T-helper 1 cell treated with Interleukin-12 subunit alpha and Interleukin-12 subunit beta and Interleukin-4 antibody, amounts not matched to agents 30 μg/mL and 1 μg/mL, for 36 hours (primary cell): ENCODE data around the gene FBXL20.
"Not testable (repeated sequence)": the region's sequence is repeated elsewhere in the genome, so short reads cannot be mapped to it uniquely, and the experiment has no call there.

ENCODE experiments used
- H3K27ac Mint-ChIP-seq: one replicate; pipeline ENCODE4 v1.8.0; 2021; ENCODE audit warnings: mild to moderate bottlenecking, mixed read lengths
- H3K27me3 Mint-ChIP-seq: one replicate; pipeline ENCODE4 v1.8.0; 2021; ENCODE audit warnings: low read depth, mixed read lengths
- H3K36me3 Mint-ChIP-seq: one replicate; pipeline ENCODE4 v1.8.0; 2021; ENCODE audit warnings: low read depth, mixed read lengths
- H3K4me1 Mint-ChIP-seq: one replicate; pipeline ENCODE4 v1.8.0; 2021; ENCODE audit warnings: low read depth, mixed read lengths
- H3K4me3 Mint-ChIP-seq: one replicate; pipeline ENCODE4 v1.8.0; 2021; ENCODE audit warnings: mild to moderate bottlenecking, moderate library complexity, mixed read lengths
- H3K9me3 Mint-ChIP-seq: one replicate; pipeline ENCODE4 v1.8.0; 2021; ENCODE audit warnings: mixed read lengths

The FBXL20 gene

GRCh38 chr17:39360537-39360936, 40.9 kb downstream of the FBXL20 start:
- H3K27me3 Mint-ChIP-seq, result no peaks in the 10 kb centered on the region
- no peaks in the 10 kb centered on the region for H3K9me3 Mint-ChIP-seq
- H3K4me1 Mint-ChIP-seq, result no peaks in the 10 kb centered on the region
- no peaks in the 10 kb centered on the region for H3K36me3 Mint-ChIP-seq
- H3K4me3 Mint-ChIP-seq, result no peak overlapping the region
- H3K27ac Mint-ChIP-seq, result no peak overlapping the region

- H3K27ac Mint-ChIP-seq, result no peak overlapping the region
Observed at GRCh38 chr17:39359994-39360393, 41.4 kb downstream of the FBXL20 start.

GRCh38 chr17:39357986-39358385, 43.4 kb downstream of the FBXL20 start:
- no peak overlapping the region for H3K27ac Mint-ChIP-seq
- H3K4me3 Mint-ChIP-seq, result no peak overlapping the region
- H3K9me3 Mint-ChIP-seq, result no peaks in the 10 kb centered on the region

More at GRCh38 chr17:39359994-39360393, 41.4 kb downstream of the FBXL20 start:
- Mint-ChIP-seq H3K36me3 (no peaks in the 10 kb centered on the region), H3K4me3 (no peak overlapping the region), H3K9me3 (no peaks in the 10 kb centered on the region), H3K27me3 (no peaks in the 10 kb centered on the region), H3K4me1 (no peaks in the 10 kb centered on the region)

GRCh38 chr17:39357488-39357887, 43.9 kb downstream of the FBXL20 start:
- Mint-ChIP-seq H3K27ac (no peak overlapping the region), H3K36me3 (no peaks in the 10 kb centered on the region), H3K27me3 (no peaks in the 10 kb centered on the region), H3K4me1 (no peaks in the 10 kb centered on the region), H3K4me3 (no peak overlapping the region), H3K9me3 (no peaks in the 10 kb centered on the region)

More at GRCh38 chr17:39357986-39358385, 43.4 kb downstream of the FBXL20 start:
- no peaks in the 10 kb centered on the region for H3K27me3 Mint-ChIP-seq
- H3K36me3 Mint-ChIP-seq, result no peaks in the 10 kb centered on the region
- no peaks in the 10 kb centered on the region for H3K4me1 Mint-ChIP-seq

GRCh38 chr17:39352986-39353385, 48.4 kb downstream of the FBXL20 start:
- no peaks in the 10 kb centered on the region for H3K36me3 Mint-ChIP-seq
- no peaks in the 10 kb centered on the region for H3K4me1 Mint-ChIP-seq
- H3K27ac Mint-ChIP-seq, result no peak overlapping the region
- H3K4me3 Mint-ChIP-seq, result no peak overlapping the region
- H3K27me3 Mint-ChIP-seq, result no peaks in the 10 kb centered on the region
- H3K9me3 Mint-ChIP-seq, result no peaks in the 10 kb centered on the region

- H3K4me3 Mint-ChIP-seq, result no peak overlapping the region
- H3K4me1 Mint-ChIP-seq, result no peaks in the 10 kb centered on the region
- H3K36me3 Mint-ChIP-seq, result no peaks in the 10 kb centered on the region
- H3K9me3 Mint-ChIP-seq, result no peaks in the 10 kb centered on the region
- H3K27me3 Mint-ChIP-seq, result no peaks in the 10 kb centered on the region
- H3K27ac Mint-ChIP-seq, result no peak overlapping the region
Observed at GRCh38 chr17:39352511-39352910, 48.9 kb downstream of the FBXL20 start.

GRCh38 chr17:39351508-39351907, 49.9 kb downstream of the FBXL20 start:
- H3K27me3 Mint-ChIP-seq, result no peaks in the 10 kb centered on the region
- H3K36me3 Mint-ChIP-seq, result no peaks in the 10 kb centered on the region
- no peak overlapping the region for H3K27ac Mint-ChIP-seq
- H3K4me3 Mint-ChIP-seq, result no peak overlapping the region
- no peaks in the 10 kb centered on the region for H3K4me1 Mint-ChIP-seq
- H3K9me3 Mint-ChIP-seq, result no peaks in the 10 kb centered on the region

GRCh38 chr17:39349246-39349645, 52.2 kb downstream of the FBXL20 start:
- no peak overlapping the region for H3K27ac Mint-ChIP-seq
- no peaks in the 10 kb centered on the region for H3K9me3 Mint-ChIP-seq
- H3K4me1 Mint-ChIP-seq, result no peaks in the 10 kb centered on the region
- no peak overlapping the region for H3K4me3 Mint-ChIP-seq
- H3K36me3 Mint-ChIP-seq, result no peaks in the 10 kb centered on the region
- no peaks in the 10 kb centered on the region for H3K27me3 Mint-ChIP-seq

GRCh38 chr17:39346863-39347262, 54.6 kb downstream of the FBXL20 start:
- H3K27ac Mint-ChIP-seq, H3K27me3 Mint-ChIP-seq, H3K4me1 Mint-ChIP-seq, H3K9me3 Mint-ChIP-seq, H3K4me3 Mint-ChIP-seq, H3K36me3 Mint-ChIP-seq: not testable (repeated sequence)

- no peaks in the 10 kb centered on the region for H3K9me3 Mint-ChIP-seq
- H3K36me3 Mint-ChIP-seq, result peaks cover 5% of the 10 kb centered on the region
- no peaks in the 10 kb centered on the region for H3K4me1 Mint-ChIP-seq
- H3K27me3 Mint-ChIP-seq, result no peaks in the 10 kb centered on the region
- H3K4me3 Mint-ChIP-seq, result no peak overlapping the region
- no peak overlapping the region for H3K27ac Mint-ChIP-seq
Observed at GRCh38 chr17:39341541-39341940, 59.9 kb downstream of the FBXL20 start.

- Mint-ChIP-seq H3K9me3 (no peaks in the 10 kb centered on the region), H3K27me3 (no peaks in the 10 kb centered on the region), H3K4me3 (no peak overlapping the region), H3K4me1 (no peaks in the 10 kb centered on the region), H3K36me3 (peaks cover 5% of the 10 kb centered on the region), H3K27ac (no peak overlapping the region)
Observed at GRCh38 chr17:39340731-39341130, 60.7 kb downstream of the FBXL20 start.

GRCh38 chr17:39339272-39339671, 62.2 kb downstream of the FBXL20 start:
- peaks cover 5% of the 10 kb centered on the region for H3K36me3 Mint-ChIP-seq
- H3K9me3 Mint-ChIP-seq, result no peaks in the 10 kb centered on the region
- no peaks in the 10 kb centered on the region for H3K4me1 Mint-ChIP-seq
- no peaks in the 10 kb centered on the region for H3K27me3 Mint-ChIP-seq
- no peak overlapping the region for H3K4me3 Mint-ChIP-seq
- no peak overlapping the region for H3K27ac Mint-ChIP-seq

GRCh38 chr17:39337649-39338048, 63.8 kb downstream of the FBXL20 start:
- H3K36me3 Mint-ChIP-seq, H3K4me1 Mint-ChIP-seq, H3K9me3 Mint-ChIP-seq, H3K4me3 Mint-ChIP-seq, H3K27me3 Mint-ChIP-seq, H3K27ac Mint-ChIP-seq: not testable (repeated sequence)

- Mint-ChIP-seq H3K27me3 (no peaks in the 10 kb centered on the region), H3K4me1 (no peaks in the 10 kb centered on the region), H3K9me3 (no peaks in the 10 kb centered on the region), H3K27ac (no peak overlapping the region), H3K4me3 (no peak overlapping the region), H3K36me3 (no peaks in the 10 kb centered on the region)
Observed at GRCh38 chr17:39335704-39336223, 65.7 kb downstream of the FBXL20 start.

- H3K4me1 Mint-ChIP-seq, H3K9me3 Mint-ChIP-seq, H3K27me3 Mint-ChIP-seq, H3K36me3 Mint-ChIP-seq, H3K4me3 Mint-ChIP-seq, H3K27ac Mint-ChIP-seq: not testable (repeated sequence)
Observed at GRCh38 chr17:39334008-39334744, 67.2 kb downstream of the FBXL20 start.
